CD14-positive monocyte (primary cell): ENCODE results near the gene RIC3. TPM values are rescaled to one million over a fixed set of nuclear protein-coding genes. Genes with fewer than 3 reads are reported as not detected.

Experiments
- DNase-seq, 3 donors: peaks; one replicate each; pipeline ENCODE4 v3.0.0-alpha.2; 2011 to 2022
- H2AFZ ChIP-seq: 2 replicates; pipeline ENCODE4 v1.6.0; 2012; ENCODE audit warnings: mild to moderate bottlenecking, low read depth, low read length, inconsistent platforms; ENCODE audit not compliant: insufficient read depth, poor library complexity, severe bottlenecking
- H3K27ac ChIP-seq, 2 donors: 1 replicate in 1 of 2; 2 replicates in 1 of 2; pipeline ENCODE4 v1.5.1; 2012 to 2013; ENCODE audit warnings: low read length in 2 of 2, control low read depth in 1 of 2, inconsistent platforms in 1 of 2, low read depth in 1 of 2, mild to moderate bottlenecking in 1 of 2
- H3K27me3 ChIP-seq, 2 donors: one replicate each; pipeline versions ENCODE4 v1.6.0 to v1.6.1; 2011 to 2013; ENCODE audit warnings: low read length in 2 of 2; ENCODE audit not compliant: control insufficient read depth in 2 of 2, insufficient read depth in 2 of 2
- H3K36me3 ChIP-seq, 2 donors: replicated peaks in 1 of 2; 1 replicate in 1 of 2; 2 replicates in 1 of 2; pipeline versions ENCODE4 v1.5.1 to v1.6.1; 2012 to 2013; ENCODE audit warnings: low read length in 2 of 2, control low read depth in 1 of 2, inconsistent platforms in 1 of 2, mild to moderate bottlenecking in 1 of 2; ENCODE audit not compliant: insufficient read depth in 2 of 2, control insufficient read depth in 1 of 2
- H3K4me1 ChIP-seq, 2 donors: 1 replicate in 1 of 2; 2 replicates in 1 of 2; pipeline versions ENCODE4 v1.5.1 to v1.6.1; 2012 to 2013; ENCODE audit warnings: low read length in 2 of 2, control low read depth in 1 of 2, inconsistent platforms in 1 of 2, mild to moderate bottlenecking in 1 of 2, moderate library complexity in 1 of 2; ENCODE audit not compliant: insufficient read depth in 2 of 2, control insufficient read depth in 1 of 2
- H3K4me2 ChIP-seq: replicated peaks from 2 replicates; pipeline ENCODE3; 2012; ENCODE audit warnings: low read length, moderate library complexity, mild to moderate bottlenecking; ENCODE audit not compliant: poor library complexity, severe bottlenecking; ENCODE audit errors: extremely low read depth
- H3K4me3 ChIP-seq, 3 experiments: fragments of 200-600 bp in 1 of 3; sonication (generic) in 1 of 3; replicated peaks in 1 of 3; 1 replicate in 2 of 3; 2 replicates in 1 of 3; pipeline ENCODE4 v1.5.1; 2011 to 2013; ENCODE audit warnings: low read length in 3 of 3, mild to moderate bottlenecking in 3 of 3, control low read depth in 2 of 3, low read depth in 2 of 3, inconsistent platforms in 1 of 3, moderate library complexity in 1 of 3
- H3K79me2 ChIP-seq: 2 replicates; pipeline ENCODE4 v1.6.0; 2012; ENCODE audit warnings: mild to moderate bottlenecking, control low read depth, inconsistent platforms, low read length, moderate library complexity; ENCODE audit not compliant: insufficient read depth
- H3K9ac ChIP-seq: 2 replicates; pipeline ENCODE4 v1.6.0; 2017; ENCODE audit warnings: low read length, mild to moderate bottlenecking; ENCODE audit not compliant: insufficient read depth, poor library complexity, severe bottlenecking
- H3K9me3 ChIP-seq, 2 donors: replicated peaks in 1 of 2; 1 replicate in 1 of 2; 2 replicates in 1 of 2; pipeline versions ENCODE4 v1.5.1 to v1.6.1; 2012 to 2013; ENCODE audit warnings: low read length in 2 of 2, control low read depth in 1 of 2; ENCODE audit not compliant: control insufficient read depth in 1 of 2, insufficient read depth in 1 of 2
- H4K20me1 ChIP-seq: 2 replicates; pipeline ENCODE4 v1.6.0; 2012; ENCODE audit warnings: mild to moderate bottlenecking, low read length, control low read depth, moderate library complexity; ENCODE audit not compliant: insufficient read depth
- H3K27ac Mint-ChIP-seq, 7 donors: one replicate each; pipeline ENCODE4 v1.8.0; 2020; ENCODE audit warnings: mild to moderate bottlenecking in 7 of 7, mixed read lengths in 7 of 7, moderate library complexity in 6 of 7, inconsistent platforms in 2 of 7
- H3K27me3 Mint-ChIP-seq, 3 donors: one replicate each; pipeline ENCODE4 v1.8.0; 2021 to 2022; ENCODE audit warnings: low read depth in 3 of 3, mild to moderate bottlenecking in 3 of 3, mixed read lengths in 3 of 3, moderate library complexity in 3 of 3, inconsistent platforms in 1 of 3
- H3K36me3 Mint-ChIP-seq, 2 donors: one replicate each; pipeline ENCODE4 v1.8.0; 2020; ENCODE audit warnings: mixed read lengths in 2 of 2, inconsistent platforms in 1 of 2, mild to moderate bottlenecking in 1 of 2
- H3K4me1 Mint-ChIP-seq: one replicate; pipeline ENCODE4 v1.8.0; 2020; ENCODE audit warnings: mild to moderate bottlenecking, mixed read lengths
- H3K4me3 Mint-ChIP-seq, 2 donors: one replicate each; pipeline ENCODE4 v1.8.0; 2020; ENCODE audit warnings: mild to moderate bottlenecking in 2 of 2, mixed read lengths in 2 of 2, moderate library complexity in 1 of 2
- H3K9me3 Mint-ChIP-seq, 7 donors: one replicate each; pipeline ENCODE4 v1.8.0; 2020 to 2022; ENCODE audit warnings: mixed read lengths in 7 of 7, mild to moderate bottlenecking in 6 of 7, moderate library complexity in 6 of 7, inconsistent platforms in 2 of 7
- WGBS: methylation state at CpG from one replicate; pipeline ENCODE4 v1.1.5; 2013; ENCODE audit warnings: missing lambda C conversion rate; ENCODE audit not compliant: insufficient coverage; 5-methylcytosine and 5-hydroxymethylcytosine counted together
- intact Hi-C, 2 donors: fragments of 100-400 bp; cut with micrococcal nuclease; formaldehyde crosslinking; loops; one replicate each; pipeline versions ENCODE4 v1.15.0 to v1.15.1; 2023
- polyA plus RNA-seq, 3 donors: library from polyadenylated mRNA; depleted of rRNA in 1 of 3; unstranded in 2 of 3; stranded (reverse) in 1 of 3; fragments of 300-500 nt in 2 of 3; fragments of >200 nt in 1 of 3; fragmentation: Illumina TruSeq in 2 of 3; gene quantifications; 1 replicate in 2 of 3; 2 replicates in 1 of 3; pipeline ENCODE4 v1.2.3, GENCODE V29; 2012 to 2021
- TF ChIP-seq, protein P1 (sequence below): fragments of 200-600 bp; IDR thresholded peaks from one replicate; pipeline ENCODE4 v1.8.0; 2022; ENCODE audit warnings: antibody characterized with exemption, mild to moderate bottlenecking

Gene RIC3
- polyA plus RNA-seq, 3 donors, result 0.17 TPM; not detected in 2

DNA sequence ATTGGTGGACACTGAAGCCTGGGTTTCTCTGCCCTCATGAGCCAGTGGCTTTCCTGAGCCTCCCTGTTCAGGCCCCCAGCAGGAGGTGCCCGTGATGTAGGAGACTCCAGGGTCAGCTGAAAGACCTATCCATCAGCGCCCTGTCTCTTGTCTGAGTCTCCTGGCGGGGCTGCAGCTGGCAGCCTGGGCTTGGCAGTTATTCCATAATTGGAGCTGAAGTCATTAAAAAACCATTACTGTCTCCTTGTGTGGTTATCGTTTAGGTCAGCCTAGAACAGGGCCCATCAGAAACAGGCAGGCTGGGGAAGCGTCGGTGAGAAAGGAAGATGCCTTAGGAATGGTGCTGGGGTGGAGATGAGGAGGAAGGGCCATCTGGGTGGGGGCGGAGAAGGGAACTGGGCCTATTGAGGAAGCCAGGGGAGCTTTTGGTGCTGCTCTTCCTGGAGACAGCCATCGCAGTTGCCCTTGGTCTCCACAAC is 82.8 kb downstream of the RIC3 start:
- no peaks in the 10 kb centered on the region for H3K79me2 ChIP-seq
- DNase-seq, result no peak

DNA sequence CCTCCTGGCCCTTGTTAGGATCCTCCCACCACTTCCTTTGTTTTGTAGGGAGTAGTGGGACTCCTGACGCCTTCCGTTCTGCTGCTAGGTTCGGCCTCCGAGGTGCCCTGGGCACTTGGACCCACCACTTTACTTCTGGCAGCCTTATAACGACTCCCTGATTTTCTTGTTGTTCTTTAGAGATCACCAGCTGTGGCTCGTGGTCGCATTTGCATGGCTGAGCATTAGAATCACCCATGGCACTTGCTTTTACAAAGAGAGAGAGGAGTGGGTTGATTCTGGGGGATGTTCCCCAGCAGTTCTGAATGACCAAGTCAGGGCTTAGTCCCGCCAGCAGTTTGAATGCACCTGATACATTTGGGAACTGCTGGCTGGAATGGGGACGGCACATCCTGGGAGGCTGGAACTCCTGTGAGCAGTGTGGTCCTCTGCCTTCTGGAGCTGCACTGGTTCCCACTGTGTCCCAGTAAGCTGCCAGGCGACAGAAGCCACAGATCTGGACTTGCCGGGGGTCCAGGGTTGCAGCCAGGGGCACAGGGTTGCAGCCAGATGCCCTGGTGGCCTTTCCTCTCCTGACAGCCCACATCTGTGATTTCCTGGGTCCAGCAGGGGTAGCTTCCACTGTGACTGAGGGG is 83.7 kb downstream of the RIC3 start:
- peaks cover 3% of the 10 kb centered on the region for H3K4me1 Mint-ChIP-seq
- intact Hi-C loops, result no loop called here

More for the DNA sequence above, 82.8 kb downstream of the RIC3 start:
- intact Hi-C loops, result no loop called here
- Histone ChIP-seq H3K27ac (no peak overlapping the region), H4K20me1 (no peaks in the 10 kb centered on the region), H3K4me3 (no peak overlapping the region), H3K4me1 (no peaks in the 10 kb centered on the region), H3K4me2 (no peak overlapping the region), H3K9me3 (peaks cover 0 to 8% of the 10 kb centered on the region in 2 donors), H3K36me3 (no peaks in the 10 kb centered on the region), H3K27me3 (peaks cover 5 to 20% of the 10 kb centered on the region in 2 donors), H3K9ac (no peak overlapping the region), H2AFZ (no peak overlapping the region)
- peaks cover 26 to 30% (median 28%) of the 10 kb centered on the region in 3 donors for H3K27me3 Mint-ChIP-seq
- no peaks in the 10 kb centered on the region for H3K4me1 Mint-ChIP-seq
- TF ChIP-seq, protein P1, sequence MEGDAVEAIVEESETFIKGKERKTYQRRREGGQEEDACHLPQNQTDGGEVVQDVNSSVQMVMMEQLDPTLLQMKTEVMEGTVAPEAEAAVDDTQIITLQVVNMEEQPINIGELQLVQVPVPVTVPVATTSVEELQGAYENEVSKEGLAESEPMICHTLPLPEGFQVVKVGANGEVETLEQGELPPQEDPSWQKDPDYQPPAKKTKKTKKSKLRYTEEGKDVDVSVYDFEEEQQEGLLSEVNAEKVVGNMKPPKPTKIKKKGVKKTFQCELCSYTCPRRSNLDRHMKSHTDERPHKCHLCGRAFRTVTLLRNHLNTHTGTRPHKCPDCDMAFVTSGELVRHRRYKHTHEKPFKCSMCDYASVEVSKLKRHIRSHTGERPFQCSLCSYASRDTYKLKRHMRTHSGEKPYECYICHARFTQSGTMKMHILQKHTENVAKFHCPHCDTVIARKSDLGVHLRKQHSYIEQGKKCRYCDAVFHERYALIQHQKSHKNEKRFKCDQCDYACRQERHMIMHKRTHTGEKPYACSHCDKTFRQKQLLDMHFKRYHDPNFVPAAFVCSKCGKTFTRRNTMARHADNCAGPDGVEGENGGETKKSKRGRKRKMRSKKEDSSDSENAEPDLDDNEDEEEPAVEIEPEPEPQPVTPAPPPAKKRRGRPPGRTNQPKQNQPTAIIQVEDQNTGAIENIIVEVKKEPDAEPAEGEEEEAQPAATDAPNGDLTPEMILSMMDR, result no peak
- no peak overlapping the region for H3K4me3 Mint-ChIP-seq
- WGBS, result 89% methylated on average over 8 of the region's 8 CpGs
- H3K36me3 Mint-ChIP-seq, result no peaks in the 10 kb centered on the region
- H3K9me3 Mint-ChIP-seq, result peaks cover 0 to 5% (median 0%) of the 10 kb centered on the region in 7 donors
- H3K27ac Mint-ChIP-seq, result no peak overlapping the region

More for the DNA sequence above, 83.7 kb downstream of the RIC3 start:
- Mint-ChIP-seq H3K9me3 (peaks cover 0 to 5% (median 0%) of the 10 kb centered on the region in 7 donors), H3K36me3 (no peaks in the 10 kb centered on the region), H3K27ac (peak overlapping the region in 1 of 7 donors; percentile 46), H3K27me3 (peaks cover 34 to 38% (median 36%) of the 10 kb centered on the region in 3 donors), H3K4me3 (no peak overlapping the region)
- TF ChIP-seq, protein P1, result no peak
- no peak overlapping the region for H3K4me3 ChIP-seq
- H3K9ac ChIP-seq, result no peak overlapping the region
- H4K20me1 ChIP-seq, result no peaks in the 10 kb centered on the region
- DNase-seq, result no peak
- no peak overlapping the region for H3K27ac ChIP-seq
- 93% methylated on average over 6 of the region's 11 CpGs for WGBS
- H3K4me2 ChIP-seq, result no peak overlapping the region
- no peak overlapping the region for H2AFZ ChIP-seq
- H3K9me3 ChIP-seq, result peaks cover 0 to 8% of the 10 kb centered on the region in 2 donors
- no peaks in the 10 kb centered on the region for H3K79me2 ChIP-seq
- no peaks in the 10 kb centered on the region for H3K4me1 ChIP-seq
- peaks cover 11 to 28% of the 10 kb centered on the region in 2 donors for H3K27me3 ChIP-seq
- H3K36me3 ChIP-seq, result no peaks in the 10 kb centered on the region
